BJ (cell line): ENCODE data around the gene OR4D2. TPM values are rescaled to one million over a fixed set of nuclear protein-coding genes. Genes with fewer than 3 reads are reported as not detected.
A peak's percentile ranks its signal among the peaks of the same experiment; 100 is the strongest.

Experiments used
- CTCF ChIA-PET: fragments of 350-600 bp; formaldehyde crosslinking; extraction: SDS; loops from one replicate; lab custom pipeline; 2021; ENCODE audit warnings: antibody characterized with exemption, inconsistent platforms; lab: Yijun Ruan, JAX
- POLR2A ChIA-PET: fragments of 300-600 bp; sonication (Branson Sonifier 250); formaldehyde crosslinking; extraction: SDS; loops from one replicate; lab custom pipeline; 2021; ENCODE audit warnings: antibody characterized with exemption; lab: Charles Lee
- DNase-seq: peaks from one replicate; pipeline ENCODE4 v3.0.0-alpha.2; 2011; ENCODE audit warnings: low read depth
- H3K27me3 ChIP-seq: 2 replicates; pipeline ENCODE4 v1.6.0; 2011; ENCODE audit warnings: low read length; ENCODE audit not compliant: control insufficient read depth, insufficient read depth
- H3K36me3 ChIP-seq: 2 replicates; pipeline ENCODE4 v1.5.1; 2011; ENCODE audit warnings: low read length; ENCODE audit not compliant: control insufficient read depth, insufficient read depth
- H3K4me3 ChIP-seq: 2 replicates; pipeline ENCODE4 v1.5.1; 2011; ENCODE audit warnings: low read depth, mild to moderate bottlenecking, control low read depth, low read length
- polyA plus RNA-seq: library from polyadenylated mRNA; depleted of rRNA; stranded (reverse); fragments of >200 nt; gene quantifications from 2 replicates; pipeline ENCODE4 v1.2.3, GENCODE V29; 2011
- TF ChIP-seq, protein P1 (sequence below): IDR thresholded peaks from 2 replicates; pipeline ENCODE4 v1.5.1; 2011; ENCODE audit warnings: low read depth, mild to moderate bottlenecking, control low read depth, inconsistent platforms, low read length, moderate library complexity; ENCODE audit not compliant: insufficient read depth

OR4D2 gene
- polyA plus RNA-seq, 1 experiment, result not detected

DNA sequence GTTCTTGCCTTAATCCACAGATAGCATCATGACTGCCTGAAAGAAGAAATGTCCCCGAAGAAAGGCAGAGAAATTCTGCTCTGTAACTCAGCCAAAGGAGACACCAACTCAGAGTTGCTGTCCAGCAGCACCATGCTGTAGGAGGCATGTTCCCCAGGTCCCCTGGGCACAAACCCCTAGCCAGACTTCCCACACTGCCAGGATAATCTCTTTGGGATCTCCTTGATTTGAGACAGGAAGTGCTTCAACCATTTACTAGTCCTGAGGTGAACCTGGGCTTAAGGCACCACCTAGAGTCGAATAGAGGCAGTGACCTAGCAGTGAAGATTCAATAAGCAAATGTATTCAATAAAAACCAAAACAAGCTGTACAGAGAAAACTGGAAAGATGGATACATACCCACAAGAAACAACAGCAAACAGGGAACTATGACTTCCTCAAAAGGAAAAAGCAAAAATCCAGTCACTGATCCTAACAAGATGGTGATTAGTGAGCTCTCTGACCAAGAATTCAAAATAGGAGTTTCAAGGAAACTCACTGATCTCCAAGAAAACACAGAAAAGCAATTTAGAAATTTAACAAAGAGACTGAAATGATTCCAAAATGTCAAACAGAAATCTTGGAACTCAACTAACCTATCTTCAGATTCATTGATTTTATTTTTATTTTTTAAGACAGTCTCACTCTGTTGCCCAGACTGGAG is 5.7 kb downstream of the OR4D2 start:
- DNase-seq, result no peak
- Histone ChIP-seq H3K4me3 (no peak overlapping the region), H3K27me3 (no peaks in the 10 kb centered on the region; the same call in 1 of the 2 replicates), H3K36me3 (no peaks in the 10 kb centered on the region)
- ChIA-PET POLR2A (no interaction called here), CTCF (no interaction called here)
- TF ChIP-seq, protein P1, sequence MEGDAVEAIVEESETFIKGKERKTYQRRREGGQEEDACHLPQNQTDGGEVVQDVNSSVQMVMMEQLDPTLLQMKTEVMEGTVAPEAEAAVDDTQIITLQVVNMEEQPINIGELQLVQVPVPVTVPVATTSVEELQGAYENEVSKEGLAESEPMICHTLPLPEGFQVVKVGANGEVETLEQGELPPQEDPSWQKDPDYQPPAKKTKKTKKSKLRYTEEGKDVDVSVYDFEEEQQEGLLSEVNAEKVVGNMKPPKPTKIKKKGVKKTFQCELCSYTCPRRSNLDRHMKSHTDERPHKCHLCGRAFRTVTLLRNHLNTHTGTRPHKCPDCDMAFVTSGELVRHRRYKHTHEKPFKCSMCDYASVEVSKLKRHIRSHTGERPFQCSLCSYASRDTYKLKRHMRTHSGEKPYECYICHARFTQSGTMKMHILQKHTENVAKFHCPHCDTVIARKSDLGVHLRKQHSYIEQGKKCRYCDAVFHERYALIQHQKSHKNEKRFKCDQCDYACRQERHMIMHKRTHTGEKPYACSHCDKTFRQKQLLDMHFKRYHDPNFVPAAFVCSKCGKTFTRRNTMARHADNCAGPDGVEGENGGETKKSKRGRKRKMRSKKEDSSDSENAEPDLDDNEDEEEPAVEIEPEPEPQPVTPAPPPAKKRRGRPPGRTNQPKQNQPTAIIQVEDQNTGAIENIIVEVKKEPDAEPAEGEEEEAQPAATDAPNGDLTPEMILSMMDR, result peak; percentile 24; the same call in 1 of the 2 replicates

DNA sequence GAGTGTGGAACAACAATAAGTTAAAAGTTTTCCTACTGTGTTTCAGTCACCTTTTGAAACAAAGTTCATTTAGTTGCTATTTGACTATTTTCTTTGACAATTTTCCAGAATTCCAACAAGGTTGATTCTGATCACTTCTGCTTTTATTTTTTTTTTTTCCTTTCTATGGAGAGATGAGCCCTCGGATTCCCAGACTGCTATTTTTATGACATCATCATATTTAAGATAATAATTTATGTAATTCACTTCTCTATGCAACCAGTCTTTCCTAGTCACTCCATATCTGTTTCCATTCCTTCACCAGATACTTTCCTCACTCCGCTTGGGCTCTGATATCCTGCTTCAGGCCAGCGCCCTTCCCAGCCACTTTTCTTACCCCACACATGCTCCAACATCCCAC is 8.1 kb downstream of the OR4D2 start:
- DNase-seq, result no peak
- ChIA-PET CTCF (interaction anchor here (1.8 kb wide), 1 partner anchor 62 kb away, joined by 4 read pairs; no protein-coding TSS in a partner anchor), POLR2A (no interaction called here)
- TF ChIP-seq, protein P1, result no peak
- Histone ChIP-seq H3K36me3 (no peaks in the 10 kb centered on the region), H3K4me3 (no peak overlapping the region), H3K27me3 (no peaks in the 10 kb centered on the region; the same call in 1 of the 2 replicates)

DNA sequence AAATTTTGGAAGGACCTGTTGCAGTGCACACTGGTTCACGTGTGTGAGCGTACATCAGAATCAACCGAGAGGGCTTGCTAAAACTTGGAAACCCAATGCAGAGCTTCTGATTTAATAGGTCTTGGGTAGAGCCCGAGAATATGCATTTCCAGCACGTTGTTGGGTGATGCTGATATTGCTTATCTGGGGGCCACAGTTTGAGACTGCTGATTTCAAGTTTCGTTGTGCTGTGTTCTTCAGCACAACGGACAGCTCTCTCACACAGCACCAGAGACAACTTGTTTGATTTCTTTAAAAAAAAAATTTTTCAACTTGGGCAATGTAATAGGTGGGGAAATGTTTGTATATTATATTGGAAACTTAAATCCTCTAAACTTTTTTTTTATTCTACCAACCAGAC is 9.4 kb downstream of the OR4D2 start:
- Histone ChIP-seq H3K27me3 (no peaks in the 10 kb centered on the region; the same call in 1 of the 2 replicates), H3K36me3 (no peaks in the 10 kb centered on the region), H3K4me3 (no peak overlapping the region)
- TF ChIP-seq, protein P1, result no peak
- POLR2A ChIA-PET, result no interaction called here
- CTCF ChIA-PET, result interaction anchor here (1.1 to 1.8 kb wide), 2 partner anchors 24 to 64 kb away, joined by 3 to 4 read pairs; no protein-coding TSS in a partner anchor
- no peak for DNase-seq

DNA sequence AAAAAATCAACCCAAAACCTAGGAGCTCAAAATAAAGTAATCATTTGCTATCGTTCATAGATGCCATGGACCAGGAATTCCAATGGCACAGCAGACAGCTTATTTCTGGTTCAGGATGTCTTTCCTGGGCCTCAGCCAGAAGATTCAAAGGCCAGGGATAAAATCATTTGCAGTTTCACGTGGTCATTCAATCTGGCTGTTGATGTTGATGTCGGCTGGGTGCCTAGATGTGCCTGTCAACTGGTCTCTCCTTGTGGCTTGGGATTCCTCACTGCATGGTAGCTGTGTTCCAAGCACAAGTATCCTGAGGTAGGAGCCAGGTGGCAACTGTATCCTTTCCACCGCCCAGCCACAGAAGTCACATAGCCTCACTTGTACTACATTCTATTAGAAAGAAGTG is 15.0 kb downstream of the OR4D2 start:
- Histone ChIP-seq H3K4me3 (no peak overlapping the region), H3K36me3 (no peaks in the 10 kb centered on the region), H3K27me3 (peaks cover 2% of the 10 kb centered on the region)
- POLR2A ChIA-PET, result no interaction called here
- DNase-seq, result no peak
- TF ChIP-seq, protein P1, result no peak
- CTCF ChIA-PET, result no interaction called here

DNA sequence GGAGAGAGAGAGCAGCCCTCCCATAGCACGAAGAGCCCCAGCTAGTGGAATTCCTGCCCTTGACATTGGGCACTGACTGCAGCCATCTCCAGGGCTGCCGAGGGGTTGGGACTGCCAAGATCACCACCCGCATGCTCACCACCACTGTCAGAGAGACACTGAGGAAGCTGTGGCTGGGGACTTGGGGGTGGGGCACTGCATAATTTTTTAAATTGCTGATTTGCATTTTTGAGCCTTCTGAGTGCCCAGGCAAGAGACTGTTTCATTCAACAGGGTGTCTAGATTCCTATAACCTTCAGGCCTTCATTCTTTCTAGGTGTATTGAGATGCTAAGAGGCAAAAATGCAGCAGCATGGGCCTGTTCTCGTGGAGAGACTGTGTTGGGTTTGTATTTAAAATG is 16.7 kb downstream of the OR4D2 start:
- ChIA-PET POLR2A (no interaction called here), CTCF (interaction anchor here (1.3 kb wide), 1 partner anchor 66 kb away, joined by 3 read pairs; no protein-coding TSS in a partner anchor)
- no peak overlapping the region for H3K4me3 ChIP-seq
- H3K36me3 ChIP-seq, result no peaks in the 10 kb centered on the region
- TF ChIP-seq, protein P1, result no peak
- H3K27me3 ChIP-seq, result peaks cover 5% of the 10 kb centered on the region
- DNase-seq, result no peak
